GM12878 (cell line): ENCODE measurements around the gene NAPEPLD. TPM values are rescaled to one million over a fixed set of nuclear protein-coding genes. Genes with fewer than 3 reads are reported as not detected.
A peak's percentile ranks its signal among the peaks of the same experiment; 100 is the strongest.

ENCODE experiments used
- ATAC-seq: fragments of 200-7000 bp; cut with Tn5 transposase; 3 replicates; pipeline ENCODE4 v1.9.1; 2020; ENCODE audit warnings: mild to moderate bottlenecking, moderate library complexity
- BruUV-seq: library from RNA; stranded (reverse); fragments of 400-500 nt; replicated peaks from 2 replicates; lab custom pipeline; 2021; lab: Mats Ljungman, UMichigan
- CTCF ChIA-PET: fragments of 300-600 bp; sonication (Branson Sonifier 250); formaldehyde crosslinking; extraction: SDS; loops from one replicate; lab custom pipeline; 2021; ENCODE audit warnings: inconsistent platforms; lab: Yijun Ruan, JAX
- POLR2A ChIA-PET: fragments of 350-600 bp; formaldehyde crosslinking; extraction: SDS; loops from one replicate; lab custom pipeline; 2021; ENCODE audit warnings: inconsistent platforms; lab: Charles Lee
- RAD21 ChIA-PET: fragments of 300-600 bp; sonication (Branson Sonifier 250); formaldehyde crosslinking; loops from one replicate; lab custom pipeline; 2023; ENCODE audit warnings: antibody characterized with exemption; ENCODE audit not compliant: unreplicated experiment; lab: Charles Lee
- SMC1A ChIA-PET: fragments of 300-600 bp; sonication (Branson Sonifier 250); formaldehyde crosslinking; loops from one replicate; lab custom pipeline; 2023; ENCODE audit not compliant: unreplicated experiment, uncharacterized antibody; lab: Charles Lee
- DNase-seq: peaks from one replicate; pipeline ENCODE4 v3.0.0-alpha.2; 2011; ENCODE audit warnings: low read depth, low spot score
- FAIRE-seq: peaks from 3 replicates; lab custom pipeline; 2011; peaks lifted over from hg19 to GRCh38; lab: Jason Lieb, UNC
- H2AFZ ChIP-seq: 2 replicates; pipeline ENCODE4 v1.6.0; 2011; ENCODE audit warnings: low read depth, low read length, control low read depth; ENCODE audit not compliant: control insufficient read depth
- H3K27ac ChIP-seq: 2 replicates; pipeline ENCODE4 v1.5.1; 2011; ENCODE audit warnings: control low read depth; ENCODE audit not compliant: control insufficient read depth, insufficient read depth
- H3K27me3 ChIP-seq, 2 experiments: replicated peaks in 1 of 2; 2 replicates each; pipeline versions ENCODE4 v1.6.0 to v1.6.1; 2011; ENCODE audit warnings: low read length in 1 of 2; ENCODE audit not compliant: control insufficient read depth in 2 of 2, insufficient read depth in 2 of 2
- H3K36me3 ChIP-seq, 2 experiments: 2 replicates each; pipeline ENCODE4 v1.5.1; 2011; ENCODE audit warnings: low read length in 1 of 2; ENCODE audit not compliant: control insufficient read depth in 2 of 2, insufficient read depth in 2 of 2
- H3K4me1 ChIP-seq: 2 replicates; pipeline ENCODE4 v1.6.1; 2011; ENCODE audit warnings: mild to moderate bottlenecking, low read length, moderate library complexity, mixed read lengths; ENCODE audit not compliant: control insufficient read depth, insufficient read depth
- H3K4me2 ChIP-seq: 2 replicates; pipeline ENCODE4 v1.6.0; 2011; ENCODE audit warnings: control low read depth; ENCODE audit not compliant: control insufficient read depth, insufficient read depth
- H3K4me3 ChIP-seq: fragments of 200-600 bp; sonication (generic); 2 replicates; pipeline ENCODE4 v1.5.1; 2016
- H3K79me2 ChIP-seq: 2 replicates; pipeline ENCODE4 v1.6.0; 2011; ENCODE audit warnings: low read length; ENCODE audit not compliant: control insufficient read depth, insufficient read depth
- H3K9ac ChIP-seq: 2 replicates; pipeline ENCODE4 v1.8.0; 2011; ENCODE audit warnings: low read length, control low read depth, mixed read lengths; ENCODE audit not compliant: control insufficient read depth, insufficient read depth
- H3K9me3 ChIP-seq: replicated peaks from 3 replicates; pipeline ENCODE4 v1.5.1; 2011; ENCODE audit warnings: mild to moderate bottlenecking, low read length; ENCODE audit not compliant: control insufficient read depth, insufficient read depth
- H4K20me1 ChIP-seq: 2 replicates; pipeline ENCODE4 v1.6.0; 2011; ENCODE audit not compliant: control insufficient read depth, insufficient read depth
- ATF7 ChIP-seq: fragments of 450-650 bp; IDR thresholded peaks from 2 replicates; pipeline ENCODE4 v1.6.1; 2016; ENCODE audit warnings: low read depth, mild to moderate bottlenecking
- BRCA1 ChIP-seq: IDR thresholded peaks from 2 replicates; pipeline ENCODE4 v1.6.1; 2011; ENCODE audit warnings: low read depth, low read length, improper control_type of control experiment
- CBFB ChIP-seq: IDR thresholded peaks from 2 replicates; pipeline ENCODE4 v1.6.1; 2016; ENCODE audit warnings: antibody characterized with exemption, low read depth
- CHD4 ChIP-seq: fragments of 200-600 bp; sonication (generic); IDR thresholded peaks from 2 replicates; pipeline ENCODE4 v1.6.1; 2016; ENCODE audit warnings: mild to moderate bottlenecking
- CREB1 ChIP-seq: IDR thresholded peaks from 2 replicates; pipeline ENCODE4 v1.6.1; 2012; ENCODE audit warnings: low read depth, mild to moderate bottlenecking, inconsistent platforms
- CREM ChIP-seq: IDR thresholded peaks from 2 replicates; pipeline ENCODE4 v1.6.1; 2014; ENCODE audit warnings: antibody characterized with exemption, low read depth
- MAX ChIP-seq: IDR thresholded peaks from 2 replicates; pipeline ENCODE4 v1.6.1; 2012; ENCODE audit warnings: low read depth, low read length, improper control_type of control experiment
- MLLT1 ChIP-seq: fragments of 450-650 bp; IDR thresholded peaks from 2 replicates; pipeline ENCODE4 v1.6.1; 2016; ENCODE audit warnings: mild to moderate bottlenecking
- MXI1 ChIP-seq: fragments of 150-350 bp; IDR thresholded peaks from 2 replicates; pipeline ENCODE4 v1.6.1; 2011; ENCODE audit warnings: low read depth, mild to moderate bottlenecking, inconsistent platforms, low read length, improper control_type of control experiment
- NFXL1 ChIP-seq: fragments of 450-650 bp; IDR thresholded peaks from 2 replicates; pipeline ENCODE4 v1.6.1; 2017; ENCODE audit warnings: antibody characterized with exemption, mild to moderate bottlenecking, borderline replicate concordance
- NFYA ChIP-seq: IDR thresholded peaks from 2 replicates; pipeline ENCODE4 v1.6.1; 2011; ENCODE audit warnings: low read depth, mild to moderate bottlenecking, low read length, improper control_type of control experiment, borderline replicate concordance
- NR2C2 ChIP-seq: IDR thresholded peaks from 2 replicates; pipeline ENCODE4 v1.6.1; 2011; ENCODE audit warnings: borderline replicate concordance, low read depth; ENCODE audit not compliant: control insufficient read depth, insufficient read length
- NR2F1 ChIP-seq: fragments of 450-650 bp; conservative IDR thresholded peaks from 2 replicates; pipeline ENCODE4 v1.6.1; 2017; ENCODE audit warnings: mild to moderate bottlenecking
- RELB ChIP-seq: fragments of 450-650 bp; IDR thresholded peaks from 2 replicates; pipeline ENCODE4 v1.6.1; 2017; ENCODE audit warnings: low read depth, mild to moderate bottlenecking, moderate library complexity
- RUNX3 ChIP-seq: IDR thresholded peaks from 2 replicates; pipeline ENCODE4 v1.6.1; 2012; ENCODE audit warnings: low read length, inconsistent platforms
- TARDBP ChIP-seq: IDR thresholded peaks from 2 replicates; pipeline ENCODE4 v1.6.1; 2016; ENCODE audit warnings: borderline replicate concordance
- TCF3 ChIP-seq: IDR thresholded peaks from 2 replicates; pipeline ENCODE4 v1.6.1; 2012; ENCODE audit warnings: low read depth, mild to moderate bottlenecking, low read length, borderline replicate concordance; ENCODE audit not compliant: insufficient read depth
- ZBTB4 ChIP-seq: fragments of 450-650 bp; formaldehyde crosslinking; IDR thresholded peaks from 2 replicates; pipeline ENCODE4 v1.4.0; 2022; ENCODE audit warnings: mild to moderate bottlenecking, moderate library complexity
- ZNF217 ChIP-seq: fragments of 450-650 bp; IDR thresholded peaks from 2 replicates; pipeline ENCODE4 v1.6.1; 2017; ENCODE audit warnings: antibody characterized with exemption, mild to moderate bottlenecking
- WGBS: methylation state at CpG from one replicate; pipeline ENCODE4 v1.1.6; 2016; ENCODE audit warnings: low lambda C conversion rate; ENCODE audit not compliant: insufficient replicate concordance, insufficient coverage; ENCODE audit errors: missing lambda C conversion rate; 5-methylcytosine and 5-hydroxymethylcytosine counted together
- in situ Hi-C: fragments of 300-500 bp; cut with MboI; formaldehyde crosslinking; loops from 9 replicates; pipeline ENCODE4 v1.14.3; 2018; ENCODE audit warnings: mixed read lengths
- intact Hi-C: fragments of 100-400 bp; cut with micrococcal nuclease; formaldehyde crosslinking; loops from one replicate; pipeline ENCODE4 v1.14.2; 2022; ENCODE audit not compliant: unreplicated experiment
- polyA plus RNA-seq, 11 experiments: library from polyadenylated mRNA; depleted of rRNA in 4 of 11; unstranded in 6 of 11; stranded (reverse) in 5 of 11; fragments of >200 nt; fragmentation: Nextera tagmentation in 4 of 11; fragmentation: Illumina TruSeq in 1 of 11; extraction: Ambion mirVana in 4 of 11; extraction: Trizol in 1 of 11; gene quantifications; 1 replicate in 1 of 11; 2 replicates in 10 of 11; pipeline versions ENCODE4 v1.2.1 to v1.2.3, GENCODE V29; 2011 to 2016; ENCODE audit warnings: inconsistent platforms in 2 of 11, missing spikeins in 2 of 11, low read depth in 1 of 11
- total RNA-seq, 4 experiments: library from RNA; depleted of rRNA in 3 of 4; stranded (reverse); fragments of >200 nt in 3 of 4; fragmentation: Illumina TruSeq in 1 of 4; extraction: Trizol in 1 of 4; gene quantifications; 2 replicates each; pipeline versions ENCODE4 v1.2.1 to v1.2.3, GENCODE V29; 2013 to 2021

The NAPEPLD gene
- total and polyA plus RNA-seq, 10 of the 15 experiments (the other 5 are each of a cell fraction or from before 2014, with no cell fraction given): 6.0 to 16.2 (median 8.6) TPM

GRCh38 chr7:103149808-103150180 lies 895 bp upstream of the NAPEPLD start:
- in situ Hi-C loops (no loop called here), intact Hi-C loops (loop anchor here (2.0 to 10.0 kb wide), 3 partner anchors 75 to 195 kb away; partner anchors contain the start of genes ARMC10, DNAJC2, FBXL13 and PSMC2)
- Histone ChIP-seq H3K27me3 (no peaks in the 10 kb centered on the region), H2AFZ (peak overlapping the region; percentile 97), H3K27ac (peak overlapping the region; percentile 98), H4K20me1 (no peaks in the 10 kb centered on the region), H3K9me3 (no peaks in the 10 kb centered on the region), H3K9ac (peak overlapping the region; percentile 97), H3K4me2 (peak overlapping the region; percentile 98), H3K4me3 (peak overlapping the region; percentile 73), H3K79me2 (peaks cover 36% of the 10 kb centered on the region), H3K36me3 (no peaks in the 10 kb centered on the region), H3K4me1 (peaks cover 3% of the 10 kb centered on the region; the same call in 1 of the 2 replicates)
- ChIA-PET POLR2A (interaction anchor here (0.6 to 3.2 kb wide), 4 partner anchors 19 to 813 kb away, joined by 5 to 17 read pairs (median 6); partner anchors contain the start of genes ARMC10 and FBXL13), RAD21 (interaction anchor here (1.3 kb wide), 1 partner anchor 130 kb away, joined by 5 read pairs; no protein-coding TSS in a partner anchor), CTCF (interaction anchor here (0.6 kb wide), 1 partner anchor 256 kb away, joined by 3 read pairs; no protein-coding TSS in a partner anchor), SMC1A (no interaction called here)
- no peak for DNase-seq
- TSS peak; percentile 80 for BruUV-seq
- WGBS: 30% methylated on average over 11 of the region's 11 CpGs
- ATAC-seq: peak; percentile 57
- no peak for FAIRE-seq
- TF ChIP-seq TCF3 (no peak), CBFB (0 out of 2 replicates have a peak, but pooled peaks have one; percentile 7), ZBTB4 (CRISPR knock-in tag) (no peak), ZNF217 (no peak), NFXL1 (no peak), NR2F1 (no peak), BRCA1 (no peak), CREM (no peak), RUNX3 (no peak), CHD4 (no peak), TARDBP (no peak), NR2C2 (no peak), MXI1 (no peak), CREB1 (peak; percentile 62), ATF7 (peak; percentile 63; the same call in 1 of the 2 replicates), NFYA (no peak), RELB (no peak), MAX (no peak), MLLT1 (peak; percentile 49; the same call in 1 of the 2 replicates)
